GM12801 (cell line): ENCODE measurements around the gene PRLR.

Experiments
- TF ChIP-seq, protein P1 (sequence below): IDR thresholded peaks from one replicate; pipeline ENCODE4 v1.5.1; 2011; ENCODE audit warnings: control low read depth; ENCODE audit not compliant: insufficient read length; ENCODE audit errors: extremely low read depth

Gene PRLR

DNA sequence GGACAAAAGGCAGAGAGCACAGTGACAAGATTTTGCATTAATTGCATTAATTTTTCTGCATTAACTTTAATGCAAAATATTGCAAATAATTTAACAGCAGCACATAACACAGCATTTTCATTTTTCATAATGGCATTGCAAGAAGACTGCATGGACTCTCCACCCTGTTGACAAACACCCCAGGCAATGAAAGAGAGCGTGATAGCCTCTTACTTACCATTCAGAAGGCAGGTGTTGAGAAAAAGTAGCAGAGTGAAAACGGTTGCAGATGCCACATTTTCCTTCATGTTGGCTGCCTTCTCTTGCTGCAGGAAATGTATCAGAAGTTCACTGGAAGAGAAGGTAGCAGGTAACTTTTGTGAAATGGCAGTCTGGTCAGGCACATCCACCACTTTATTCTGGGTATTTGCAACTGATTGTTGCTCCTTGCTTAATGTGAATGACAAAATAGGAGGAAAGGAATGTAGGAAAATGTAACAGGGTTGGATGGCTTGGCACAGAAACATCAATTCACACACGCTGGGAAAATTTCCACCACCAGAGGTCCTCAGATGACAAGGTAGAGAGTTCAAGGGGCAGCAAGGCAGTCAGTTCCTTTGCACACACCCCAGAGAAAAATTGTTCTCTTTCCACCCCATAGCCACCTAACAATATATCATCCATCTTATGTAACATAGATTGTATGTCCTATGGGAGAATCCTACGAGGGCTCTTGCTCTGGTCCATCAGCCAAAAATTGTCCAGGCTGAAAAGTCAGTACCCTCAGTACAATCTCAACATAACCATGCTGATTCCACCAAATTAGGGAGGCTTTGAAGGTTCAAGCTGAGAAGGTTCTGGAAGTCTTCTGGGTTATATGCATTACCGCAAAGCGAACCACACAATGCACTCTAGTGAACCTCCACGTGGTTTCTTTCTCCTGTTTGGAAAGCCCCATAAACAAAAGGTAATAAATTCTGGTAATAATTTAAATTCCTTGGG is 140.7 kb downstream of the PRLR start:
- TF ChIP-seq, protein P1, sequence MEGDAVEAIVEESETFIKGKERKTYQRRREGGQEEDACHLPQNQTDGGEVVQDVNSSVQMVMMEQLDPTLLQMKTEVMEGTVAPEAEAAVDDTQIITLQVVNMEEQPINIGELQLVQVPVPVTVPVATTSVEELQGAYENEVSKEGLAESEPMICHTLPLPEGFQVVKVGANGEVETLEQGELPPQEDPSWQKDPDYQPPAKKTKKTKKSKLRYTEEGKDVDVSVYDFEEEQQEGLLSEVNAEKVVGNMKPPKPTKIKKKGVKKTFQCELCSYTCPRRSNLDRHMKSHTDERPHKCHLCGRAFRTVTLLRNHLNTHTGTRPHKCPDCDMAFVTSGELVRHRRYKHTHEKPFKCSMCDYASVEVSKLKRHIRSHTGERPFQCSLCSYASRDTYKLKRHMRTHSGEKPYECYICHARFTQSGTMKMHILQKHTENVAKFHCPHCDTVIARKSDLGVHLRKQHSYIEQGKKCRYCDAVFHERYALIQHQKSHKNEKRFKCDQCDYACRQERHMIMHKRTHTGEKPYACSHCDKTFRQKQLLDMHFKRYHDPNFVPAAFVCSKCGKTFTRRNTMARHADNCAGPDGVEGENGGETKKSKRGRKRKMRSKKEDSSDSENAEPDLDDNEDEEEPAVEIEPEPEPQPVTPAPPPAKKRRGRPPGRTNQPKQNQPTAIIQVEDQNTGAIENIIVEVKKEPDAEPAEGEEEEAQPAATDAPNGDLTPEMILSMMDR = peak; percentile 30

DNA sequence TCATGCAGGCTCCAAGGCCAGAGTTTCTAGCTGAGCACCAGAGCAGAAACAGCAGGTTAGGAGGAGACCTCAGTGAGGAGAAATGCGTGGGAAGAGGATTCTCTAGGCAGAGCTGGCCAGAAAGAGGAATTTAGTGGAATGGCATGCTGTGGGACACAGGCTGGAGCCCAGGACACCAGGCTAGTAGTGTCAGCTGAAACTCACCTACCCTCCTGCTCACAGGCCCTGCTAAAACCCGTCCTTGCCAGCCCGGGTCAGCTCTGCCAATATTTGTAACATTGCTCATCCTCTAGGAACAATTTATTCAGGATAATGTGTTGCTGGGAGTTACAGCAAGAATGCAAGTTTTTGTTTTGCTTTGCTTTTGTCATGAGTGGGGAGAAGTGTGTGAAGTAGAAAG is 142.3 kb downstream of the PRLR start:
- TF ChIP-seq, protein P1 = no peak

DNA sequence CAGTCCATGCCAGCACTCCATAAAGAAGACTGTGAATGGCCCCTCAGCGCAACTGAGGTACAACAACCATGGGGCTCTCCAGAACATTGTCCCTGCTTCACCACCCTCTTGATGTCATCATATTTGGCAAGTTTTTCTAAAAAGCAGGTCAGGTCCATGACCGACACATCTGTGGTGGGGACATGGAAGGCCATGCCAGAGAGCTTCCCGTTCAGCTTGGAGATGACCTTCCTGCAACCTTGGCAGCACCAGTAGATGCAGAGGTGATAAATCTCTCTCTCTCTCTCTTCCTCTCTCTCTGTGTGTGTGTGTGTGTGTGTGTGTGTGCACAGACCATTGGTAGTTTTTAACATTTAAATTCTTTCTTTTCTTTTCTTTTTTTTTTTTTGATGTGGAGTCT is 147.1 kb downstream of the PRLR start:
- TF ChIP-seq, protein P1 = no peak

DNA sequence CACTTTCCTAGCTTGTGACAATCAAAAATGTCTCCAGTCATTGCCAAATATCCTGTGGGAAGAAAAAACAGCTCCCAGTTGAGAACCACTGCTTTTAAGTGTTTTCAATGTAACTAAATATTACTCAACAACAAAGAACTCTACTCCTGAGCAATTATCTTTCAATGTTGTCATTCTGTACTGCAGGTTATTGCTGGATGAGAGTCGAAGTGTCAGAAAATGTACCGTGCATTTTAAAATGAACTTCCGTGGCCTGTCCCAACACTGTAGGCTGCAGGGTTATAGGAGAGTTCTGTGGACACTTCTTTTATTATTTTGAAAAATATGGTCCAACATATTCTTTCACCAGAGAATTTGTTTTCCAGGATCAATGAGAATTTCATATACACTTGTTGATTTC is 147.8 kb downstream of the PRLR start:
- TF ChIP-seq, protein P1 = no peak

DNA sequence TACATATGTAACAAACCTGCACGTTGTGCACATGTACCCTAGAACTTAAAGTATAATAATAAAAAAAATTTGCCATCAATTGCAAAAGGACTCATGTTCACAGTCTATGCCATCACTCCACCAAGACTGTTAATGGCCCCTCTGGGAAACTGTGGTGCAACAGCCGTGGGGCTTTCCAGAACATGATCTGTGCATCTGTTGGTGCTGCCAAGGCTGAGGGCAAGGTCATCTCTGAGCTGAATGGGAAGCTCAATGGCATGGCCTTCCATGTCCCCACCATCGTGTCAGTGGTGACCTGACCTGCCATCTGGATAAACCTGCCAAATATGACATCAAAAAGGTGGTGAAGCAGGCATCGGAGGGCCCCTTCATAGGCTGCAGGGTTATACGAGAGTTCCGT is 149.2 kb downstream of the PRLR start:
- TF ChIP-seq, protein P1 = no peak

DNA sequence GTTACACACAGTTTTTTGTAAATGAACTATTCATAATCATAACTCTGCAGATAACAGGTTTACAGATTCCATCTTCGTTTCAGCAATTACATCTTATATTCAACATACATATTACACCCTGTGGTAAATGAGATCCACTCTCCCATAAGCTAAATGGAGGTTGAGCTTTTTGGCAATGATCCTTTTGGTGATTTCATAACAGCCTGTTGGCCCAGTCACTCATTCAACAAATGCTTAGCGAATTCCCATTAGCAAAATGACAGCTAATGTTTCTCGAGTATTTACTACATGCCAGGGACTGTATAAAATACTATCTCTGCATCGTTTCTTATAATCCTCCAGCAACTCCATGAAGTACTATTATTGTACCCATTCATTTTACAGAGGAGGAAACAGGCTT is 157.1 kb downstream of the PRLR start:
- TF ChIP-seq, protein P1 = no peak

DNA sequence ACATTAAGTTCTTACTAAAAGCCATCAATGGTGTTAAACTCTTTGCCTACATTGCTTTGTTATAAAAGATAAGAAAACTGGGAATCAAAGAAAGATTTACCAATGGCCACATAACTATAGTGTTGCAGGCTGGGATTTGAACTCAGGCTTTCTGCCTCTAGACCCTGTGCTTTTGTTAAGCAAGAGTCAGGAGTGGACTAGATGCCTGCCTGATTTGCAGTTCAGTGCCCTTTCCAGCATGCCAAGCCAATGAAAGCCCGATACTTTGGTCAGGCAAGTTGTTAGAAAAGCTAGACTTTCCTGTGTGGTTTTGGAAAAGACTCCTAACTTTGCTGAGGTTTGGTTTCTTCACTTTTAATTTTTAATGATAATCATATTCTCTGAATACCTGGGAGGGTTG is 161.1 kb downstream of the PRLR start:
- TF ChIP-seq, protein P1 = no peak
